ENCODE results near the gene G3BP2. TPM values are rescaled to one million over a fixed set of nuclear protein-coding genes. Genes with fewer than 3 reads are reported as not detected.
"Not testable (repeated sequence)": the region's sequence is repeated elsewhere in the genome, so short reads cannot be mapped to it uniquely, and the experiment has no call there.

G3BP2 gene
- total RNA-seq: 49.0 TPM

DNA sequence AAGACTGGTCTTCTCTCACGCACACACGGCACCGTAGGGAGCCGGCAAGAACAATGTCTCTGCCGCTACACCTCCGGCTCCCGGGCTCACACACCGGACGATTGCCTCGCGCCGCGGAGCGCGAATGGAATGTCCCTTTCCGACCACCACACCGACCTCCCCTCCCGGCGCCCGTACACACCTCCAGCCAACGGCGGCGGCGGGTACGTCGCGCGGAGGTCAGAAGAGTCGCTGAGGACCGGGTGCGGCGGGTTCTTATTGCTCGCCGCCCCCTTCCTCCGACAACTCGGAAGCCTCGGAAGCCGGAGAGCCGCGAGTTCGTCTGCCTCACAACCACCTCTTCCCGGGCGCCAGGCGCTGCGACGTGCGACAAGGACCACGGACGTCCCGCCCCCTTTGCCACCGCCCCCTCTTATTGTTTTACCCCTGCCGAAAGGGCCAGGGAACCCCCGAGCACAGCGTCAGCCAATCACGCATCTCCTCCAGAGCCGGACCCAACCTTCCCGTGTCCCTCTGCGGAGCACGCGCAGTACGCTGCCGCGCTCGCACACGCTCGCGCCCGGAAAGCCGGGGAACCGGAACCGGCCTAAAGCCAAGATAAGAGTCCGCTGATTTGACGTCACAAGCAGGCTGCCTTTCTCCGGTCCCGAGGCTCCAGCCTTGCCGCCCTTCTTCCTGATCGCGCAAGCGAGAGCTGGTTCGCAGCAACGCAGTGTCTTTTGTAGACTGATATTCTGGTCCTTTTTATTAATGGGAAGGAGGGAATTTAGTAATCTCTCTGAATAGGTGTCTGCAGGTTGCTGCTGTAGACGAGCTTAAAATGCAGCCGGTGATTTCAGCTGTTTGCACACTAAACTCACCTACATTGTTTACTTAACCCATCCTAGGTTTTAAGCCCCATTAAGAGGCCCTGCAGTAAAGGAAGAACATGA lies at the start of gene G3BP2:
G3BP2 (minus strand) TSS at position 385 of the 932 bp plus-strand sequence. CDS start 11,386 bp downstream, outside the sequence.
- peak; percentile 96 to 99 (median 99) for DNase-seq (ENCODE audit: low read depth in 2 of 3, low spot score in 2 of 3)

DNA sequence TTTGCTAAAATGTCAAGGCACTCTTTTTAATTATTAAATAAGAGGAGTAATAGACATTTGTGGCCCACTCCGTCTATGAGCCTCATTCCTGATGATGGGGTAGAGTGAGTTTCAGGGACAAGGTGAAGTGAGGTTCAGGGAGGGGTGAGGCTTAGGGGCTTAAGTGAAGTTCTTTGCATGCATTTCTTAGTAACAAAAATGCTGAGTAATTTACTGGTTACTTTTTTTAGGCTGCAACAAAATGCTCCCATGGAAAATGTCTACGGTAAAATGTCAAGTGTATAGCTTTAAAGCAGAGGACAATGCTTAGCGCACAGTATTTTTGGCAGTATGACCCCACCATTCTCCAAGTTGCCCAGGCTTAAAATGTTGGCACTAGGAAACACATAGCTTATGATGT lies 49.2 kb upstream of the G3BP2 start:
- no peak for DNase-seq (ENCODE audit: low read depth in 2 of 3, low spot score in 2 of 3)

DNA sequence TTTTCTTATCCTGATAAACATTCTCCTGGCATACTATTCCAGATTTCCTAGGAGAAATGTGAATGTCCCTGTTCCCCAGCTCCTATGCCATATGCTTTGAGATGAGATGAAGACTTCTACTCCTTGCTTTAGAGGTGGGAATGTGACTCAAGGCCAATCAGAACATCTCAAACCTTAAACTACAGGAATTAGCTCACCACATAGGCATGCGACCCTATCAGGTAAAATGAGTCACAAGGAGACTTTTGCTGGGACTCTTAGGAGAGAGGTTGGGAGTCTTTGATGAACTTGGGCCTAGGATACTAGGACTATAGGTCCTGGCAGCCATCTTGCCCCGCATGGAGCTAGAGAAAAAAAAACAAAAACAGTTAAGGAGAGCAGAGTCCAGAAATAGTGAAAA lies 45.3 kb upstream of the G3BP2 start:
- no peak for DNase-seq (ENCODE audit: low read depth in 2 of 3, low spot score in 2 of 3)

GRCh38 chr4:75717408-75717807 lies 44.2 kb upstream of the G3BP2 start:
- no peak for DNase-seq (ENCODE audit: low read depth in 2 of 3, low spot score in 2 of 3)

DNA sequence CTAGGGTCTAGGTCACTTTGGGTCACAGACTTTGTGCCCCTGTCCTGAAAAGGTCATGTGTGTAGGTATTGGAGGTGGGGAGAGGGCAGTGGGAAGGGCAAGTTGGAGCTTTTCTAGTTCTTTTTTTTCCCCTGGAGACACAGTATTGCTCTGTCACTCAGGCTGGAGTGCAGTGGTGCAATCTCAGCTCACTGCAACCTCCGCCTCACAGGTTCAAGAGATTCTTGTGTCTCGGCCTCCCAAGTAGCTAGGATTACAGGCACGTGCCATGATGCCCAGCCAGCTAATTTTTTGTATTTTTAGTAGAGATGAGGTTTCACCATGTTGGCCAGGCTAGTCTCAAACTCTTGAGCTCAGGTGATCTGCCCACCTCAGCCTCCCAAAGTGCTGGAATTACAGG lies 42.8 kb upstream of the G3BP2 start:
- DNase-seq (ENCODE audit: low read depth in 2 of 3, low spot score in 2 of 3): not testable (repeated sequence)

DNA sequence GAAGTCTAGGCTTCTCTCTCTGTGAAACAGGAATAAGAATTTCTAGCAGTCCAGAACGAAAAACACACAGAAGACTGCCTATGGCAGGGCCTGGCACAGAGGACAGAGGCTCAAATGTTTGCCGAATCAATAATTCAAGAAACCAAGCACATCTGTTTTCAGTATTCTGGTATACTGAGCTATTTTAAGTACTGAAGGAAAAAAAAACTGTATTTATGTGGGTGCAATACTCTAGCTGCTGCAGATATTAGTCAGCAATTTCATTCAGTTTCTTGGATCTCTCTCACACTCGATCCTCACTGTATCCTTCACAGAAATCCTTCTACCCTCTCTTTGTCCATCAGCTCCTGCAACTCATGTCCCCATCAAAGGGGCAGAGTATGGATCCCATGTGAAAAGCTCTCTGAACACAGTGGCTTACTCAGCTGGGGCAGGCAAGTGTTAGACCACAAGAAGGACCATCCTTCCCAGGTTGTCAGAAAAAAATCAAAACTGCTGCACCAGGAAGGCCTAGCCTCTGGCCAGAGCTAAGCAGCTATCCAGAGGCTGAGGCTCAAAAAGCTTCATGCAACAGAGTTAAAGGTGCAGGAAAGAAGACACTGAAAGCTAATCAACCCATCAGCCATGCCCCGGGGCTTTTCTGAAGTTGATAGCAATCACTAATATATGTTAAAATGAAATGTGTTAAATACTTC lies 42.0 kb upstream of the G3BP2 start:
- no peak for DNase-seq (ENCODE audit: low read depth in 2 of 3, low spot score in 2 of 3)

DNA sequence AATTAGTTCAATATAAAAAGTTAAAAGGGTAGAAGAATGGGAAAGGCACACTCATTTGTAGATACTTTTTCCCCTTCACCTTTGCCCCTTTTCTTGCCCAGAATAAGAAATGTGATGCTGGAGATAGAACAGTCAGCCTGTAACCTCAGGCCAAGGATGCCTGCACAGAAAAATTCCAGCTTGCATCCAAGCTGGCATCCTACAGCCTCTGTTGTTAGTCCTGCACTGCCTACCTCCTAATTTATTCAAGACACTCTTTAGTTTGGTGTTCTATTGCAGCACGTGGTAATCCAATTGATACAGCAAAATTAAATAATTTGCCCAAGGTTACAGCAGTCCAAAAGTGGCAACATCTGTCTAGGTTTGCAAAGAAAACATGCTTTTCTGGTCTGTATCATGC lies 41.5 kb upstream of the G3BP2 start:
- DNase-seq (ENCODE audit: low read depth in 2 of 3, low spot score in 2 of 3): no peak

DNA sequence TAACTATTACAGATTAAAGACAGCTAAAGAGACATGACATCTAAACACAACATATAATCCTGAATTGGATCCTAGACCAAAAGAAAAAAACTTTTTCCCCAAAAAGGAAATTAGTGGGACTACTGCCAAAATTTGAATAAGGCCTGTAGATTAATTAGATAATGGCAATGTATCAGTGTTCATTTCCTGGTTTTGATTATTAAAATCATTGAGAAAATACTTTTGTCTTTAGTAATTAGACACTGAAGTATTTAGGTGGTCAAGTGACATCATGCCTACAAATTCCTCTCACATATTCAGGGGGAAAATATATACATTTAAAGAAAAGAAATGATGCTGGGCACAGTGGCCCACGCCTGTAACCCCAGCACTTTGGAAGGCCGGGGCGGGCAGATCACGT lies 40.8 kb upstream of the G3BP2 start:
- no peak for DNase-seq (ENCODE audit: low read depth in 2 of 3, low spot score in 2 of 3)

- no peak for DNase-seq (ENCODE audit: low read depth in 2 of 3, low spot score in 2 of 3)
These were observed 37.0 kb upstream of the G3BP2 start for GRCh38 chr4:75710246-75710645.

DNA sequence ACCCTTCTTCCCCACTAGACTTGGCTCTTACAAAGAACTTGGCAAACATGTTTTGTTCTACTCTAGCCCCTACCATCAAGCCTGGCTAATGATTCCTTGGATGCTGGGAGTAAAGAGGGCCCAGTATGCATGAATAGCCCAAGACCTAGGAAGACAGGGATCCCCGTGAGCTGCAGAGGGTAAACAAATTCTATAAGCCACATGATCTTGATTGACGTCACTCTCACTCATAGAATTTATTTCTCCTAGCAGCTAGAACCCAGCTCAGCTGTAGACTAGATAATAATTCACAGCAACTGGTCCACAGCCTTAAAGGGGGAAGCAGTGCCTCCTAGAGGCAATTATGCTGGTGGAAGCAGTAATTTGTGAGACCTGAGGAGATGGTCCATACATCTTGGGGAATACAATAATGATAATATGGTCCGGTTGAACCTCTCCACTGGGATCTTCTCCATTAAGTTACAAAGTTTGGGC lies 35.0 kb upstream of the G3BP2 start:
- DNase-seq (ENCODE audit: low read depth in 2 of 3, low spot score in 2 of 3): peak in 1 of 3 donors; percentile 68

DNA sequence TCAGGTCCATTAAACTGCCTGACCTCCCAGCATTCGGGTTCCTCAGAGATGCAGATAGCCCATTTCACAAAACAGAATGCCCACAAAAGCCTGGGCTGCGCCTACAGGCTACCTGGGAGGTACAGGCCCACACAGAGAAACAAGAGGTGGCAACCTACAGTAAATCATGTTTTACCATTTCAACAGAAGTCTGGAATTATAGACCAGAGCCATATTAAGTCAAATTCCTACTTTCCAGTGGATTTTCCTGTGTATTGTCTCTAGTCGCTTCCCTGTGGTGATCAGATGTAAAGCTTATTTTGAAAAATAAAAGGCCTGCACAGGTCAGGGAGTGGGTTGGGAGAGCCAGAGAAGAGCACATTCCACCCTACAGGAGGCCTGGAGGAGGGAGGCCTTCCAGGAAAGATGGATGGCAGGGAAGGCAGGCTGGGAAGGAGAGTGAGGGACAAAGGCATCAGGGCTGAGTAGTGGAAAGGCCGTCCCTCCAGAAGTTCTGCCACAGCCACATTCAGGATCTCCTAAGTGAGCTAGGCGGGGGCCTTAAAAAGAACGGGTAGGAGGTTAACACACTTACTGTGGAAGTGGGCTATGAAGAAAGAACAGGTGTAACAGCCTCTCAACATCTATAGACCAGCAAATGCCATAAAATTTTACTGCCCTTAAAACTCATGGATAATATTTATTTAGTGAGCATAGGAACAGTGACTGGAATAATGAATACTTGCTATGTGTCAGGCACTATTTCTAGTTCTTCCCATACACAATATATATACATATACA lies 32.2 kb upstream of the G3BP2 start:
- DNase-seq (ENCODE audit: low read depth in 2 of 3, low spot score in 2 of 3): no peak

DNA sequence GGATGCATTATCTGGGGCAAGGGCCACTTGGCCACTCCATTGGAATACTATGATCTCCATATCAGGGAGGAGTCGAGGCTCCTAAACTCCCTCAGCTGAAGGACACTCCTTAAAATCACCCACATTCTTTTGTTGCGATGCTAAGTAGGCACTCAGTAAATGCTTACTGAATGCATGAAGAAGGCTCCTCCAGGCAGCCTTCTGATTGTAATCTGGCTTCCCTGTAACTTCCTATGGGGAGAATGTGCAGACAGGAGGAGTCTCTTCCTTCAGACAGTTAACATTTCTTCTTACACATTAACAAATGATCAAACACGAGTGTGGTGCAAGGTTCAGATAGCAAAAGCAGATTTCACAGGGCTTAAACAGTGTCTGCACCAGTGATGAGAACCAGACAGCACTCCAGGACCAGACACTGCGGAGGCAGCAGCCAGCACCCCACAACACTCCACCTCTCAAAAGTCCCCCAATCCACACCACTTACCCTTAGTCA lies 29.8 kb upstream of the G3BP2 start:
- no peak for DNase-seq (ENCODE audit: low read depth in 2 of 3, low spot score in 2 of 3)

DNA sequence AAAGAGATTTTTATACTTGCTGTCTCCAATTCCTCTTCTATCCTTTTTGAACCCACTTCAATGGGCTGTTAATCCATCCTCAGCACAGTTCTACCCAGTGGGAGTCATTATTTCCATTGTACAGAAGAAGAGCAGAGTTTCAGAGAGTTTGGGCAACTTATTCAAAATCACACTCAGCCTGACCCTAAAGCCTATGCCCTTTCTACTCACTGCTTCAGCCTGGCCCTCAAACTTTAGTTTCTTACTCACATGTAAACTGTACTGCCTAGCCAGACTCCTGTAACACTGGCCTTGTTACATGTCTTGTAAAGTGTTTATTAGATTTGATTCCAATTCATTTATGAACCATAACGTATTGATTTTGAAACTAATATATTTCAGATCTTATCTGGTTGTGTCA lies 26.1 kb upstream of the G3BP2 start:
- DNase-seq (ENCODE audit: low read depth in 2 of 3, low spot score in 2 of 3): no peak

DNA sequence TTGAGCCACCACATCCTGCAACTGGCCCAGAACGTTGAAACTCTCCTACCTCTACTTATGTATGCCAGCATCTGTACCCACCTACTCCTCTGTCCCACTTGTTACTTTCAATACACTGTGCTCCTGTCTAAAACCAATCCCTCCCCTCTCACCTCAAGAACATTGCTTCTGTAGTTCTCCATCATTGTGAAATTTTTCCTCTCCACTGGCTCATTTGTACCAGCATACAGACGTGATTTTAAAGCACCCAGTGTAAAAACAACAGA lies 25.7 kb upstream of the G3BP2 start:
- no peak for DNase-seq (ENCODE audit: low read depth in 2 of 3, low spot score in 2 of 3)

GRCh38 chr4:75698162-75698962 lies 25.2 kb upstream of the G3BP2 start:
- peak in 2 of 3 donors; percentile 73 to 87 for DNase-seq (ENCODE audit: low read depth in 2 of 3, low spot score in 2 of 3)

DNA sequence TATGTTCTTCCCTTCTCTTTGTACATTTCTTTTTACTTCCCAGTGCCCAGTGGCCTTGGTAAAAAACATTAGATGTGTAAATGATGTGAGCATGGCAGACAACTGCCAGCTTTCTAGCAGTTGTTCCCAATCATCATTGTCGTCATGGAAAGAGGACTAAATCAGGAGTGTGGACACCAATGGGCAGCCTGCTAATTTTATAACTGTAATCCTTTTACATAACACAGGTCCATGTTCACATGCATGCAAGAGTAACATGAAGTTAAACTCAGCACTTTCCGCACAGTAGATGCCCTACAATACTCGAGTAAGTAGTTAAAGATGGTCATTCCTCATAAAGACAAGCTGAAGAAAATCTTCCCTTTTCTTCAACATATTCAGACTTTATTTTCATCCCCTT lies 23.4 kb upstream of the G3BP2 start:
- DNase-seq (ENCODE audit: low read depth in 2 of 3, low spot score in 2 of 3): no peak

DNA sequence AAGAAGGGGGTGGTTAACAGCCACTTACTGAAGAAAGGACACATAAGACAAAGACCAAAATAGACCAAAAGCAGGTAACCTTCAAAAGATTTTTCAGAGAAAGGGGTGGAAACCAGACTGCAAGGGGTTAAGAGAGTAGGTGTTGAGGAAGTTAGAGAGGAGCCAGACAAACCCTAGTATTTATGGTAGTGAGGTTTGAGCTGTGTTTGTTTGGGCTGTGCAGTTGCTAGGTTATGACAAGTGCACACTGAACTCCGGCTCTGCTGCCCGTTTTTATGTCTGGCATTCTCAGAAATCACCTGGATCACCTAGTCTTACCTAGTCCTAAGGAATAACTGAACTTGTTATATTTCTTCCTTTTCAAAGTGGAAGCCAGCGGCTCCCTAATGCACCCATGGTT lies 22.9 kb upstream of the G3BP2 start:
- DNase-seq (ENCODE audit: low read depth in 2 of 3, low spot score in 2 of 3): peak in 2 of 3 donors; percentile 48 to 80

- DNase-seq (ENCODE audit: low read depth in 2 of 3, low spot score in 2 of 3): not testable (repeated sequence)
These were observed 18.9 kb upstream of the G3BP2 start for GRCh38 chr4:75692066-75692465.

GRCh38 chr4:75687125-75687524 lies 13.9 kb upstream of the G3BP2 start:
- not testable (repeated sequence) for DNase-seq (ENCODE audit: low read depth in 2 of 3, low spot score in 2 of 3)

DNA sequence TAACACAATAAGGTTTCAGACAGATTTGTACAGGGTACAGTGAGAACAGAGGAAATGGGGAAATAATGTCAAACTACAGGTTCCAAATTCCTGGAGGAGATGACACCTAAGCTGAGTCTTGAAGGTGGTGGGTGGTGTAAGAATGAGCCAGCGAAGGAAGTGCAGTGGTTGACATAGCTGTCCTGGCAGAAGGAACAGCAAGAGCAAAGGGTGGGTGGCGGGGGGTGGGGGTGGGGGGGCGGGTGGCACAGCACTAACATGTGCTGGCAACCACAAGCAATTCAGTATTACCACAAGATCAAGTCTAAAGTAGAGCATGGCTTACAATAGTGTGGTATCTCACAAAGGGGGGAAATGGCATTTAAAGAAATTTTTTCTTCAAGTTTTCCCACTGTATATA lies 13.1 kb upstream of the G3BP2 start:
- DNase-seq (ENCODE audit: low read depth in 2 of 3, low spot score in 2 of 3): peak in 1 of 3 donors; percentile 17

Measured in hematopoietic multipotent progenitor cell (in vitro differentiated cells).